GM12878 (cell line): ENCODE results near the gene POLN.

ENCODE experiments used
- EZH2 ChIP-seq: IDR thresholded peaks from 2 replicates; pipeline ENCODE4 v1.6.1; 2012; ENCODE audit warnings: low read depth, mild to moderate bottlenecking, control low read depth, inconsistent platforms, low read length, borderline replicate concordance; ENCODE audit not compliant: control insufficient read depth
- POLR2A ChIP-seq: IDR thresholded peaks from 2 replicates; pipeline ENCODE4 v1.6.1; 2011; ENCODE audit warnings: low read depth, mild to moderate bottlenecking, low read length
- TF ChIP-seq, protein P1 (sequence below), 3 experiments: IDR thresholded peaks in 2 of 3; conservative IDR thresholded peaks in 1 of 3; 2 replicates each; pipeline ENCODE4 v1.5.1; 2011; ENCODE audit warnings: low read depth in 3 of 3, low read length in 3 of 3, mild to moderate bottlenecking in 3 of 3, control low read depth in 2 of 3, moderate library complexity in 2 of 3, inconsistent platforms in 1 of 3, mixed read lengths in 1 of 3; ENCODE audit not compliant: control insufficient read depth in 2 of 3, insufficient read depth in 1 of 3; ENCODE audit errors: extremely low read depth in 1 of 3
- TF ChIP-seq, protein P2 (sequence below): IDR thresholded peaks from 2 replicates; pipeline ENCODE4 v1.6.1; 2011; ENCODE audit warnings: low read depth, low read length, improper control_type of control experiment, borderline replicate concordance

DNA sequence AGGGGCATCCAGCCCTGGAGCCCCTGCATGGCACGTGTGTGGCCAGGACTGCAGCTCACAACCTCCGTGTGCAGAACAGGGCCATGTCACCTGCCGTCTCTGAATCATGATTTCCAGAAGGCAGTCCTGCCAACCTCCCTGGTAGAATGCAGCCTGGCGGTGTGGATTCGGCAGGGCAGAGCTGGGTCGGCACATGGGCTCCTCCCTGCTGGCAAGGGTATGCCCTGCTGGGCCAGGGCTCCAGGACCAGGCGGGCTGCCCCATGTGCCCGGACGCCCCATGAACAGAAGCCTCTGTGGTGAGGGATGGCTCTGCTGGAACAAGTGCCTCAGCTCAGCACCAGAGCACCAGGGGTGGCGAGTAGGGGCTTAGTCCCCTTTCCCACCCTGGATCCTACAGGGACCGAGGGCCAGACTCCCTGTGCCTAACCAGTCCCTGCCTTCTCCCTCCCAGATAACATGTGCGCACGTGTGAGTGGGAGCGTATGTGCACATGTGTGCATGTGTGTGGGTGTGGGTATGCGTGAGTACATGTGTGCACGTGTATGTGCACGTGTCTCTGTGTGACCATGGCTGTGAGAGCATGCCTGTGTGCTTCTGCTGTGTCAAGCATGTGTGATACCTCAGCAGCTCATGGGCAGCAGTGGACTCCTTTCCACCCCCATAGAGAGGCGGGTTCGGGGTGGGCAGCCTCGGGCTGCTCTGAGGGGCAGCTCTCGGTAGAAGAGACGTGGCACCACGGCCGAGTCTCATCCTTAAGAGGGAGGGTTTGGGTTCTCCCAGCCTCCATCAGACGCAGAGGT, 30.3 kb upstream of the POLN start:
- no peak for TF ChIP-seq EZH2
- TF ChIP-seq, protein P1, sequence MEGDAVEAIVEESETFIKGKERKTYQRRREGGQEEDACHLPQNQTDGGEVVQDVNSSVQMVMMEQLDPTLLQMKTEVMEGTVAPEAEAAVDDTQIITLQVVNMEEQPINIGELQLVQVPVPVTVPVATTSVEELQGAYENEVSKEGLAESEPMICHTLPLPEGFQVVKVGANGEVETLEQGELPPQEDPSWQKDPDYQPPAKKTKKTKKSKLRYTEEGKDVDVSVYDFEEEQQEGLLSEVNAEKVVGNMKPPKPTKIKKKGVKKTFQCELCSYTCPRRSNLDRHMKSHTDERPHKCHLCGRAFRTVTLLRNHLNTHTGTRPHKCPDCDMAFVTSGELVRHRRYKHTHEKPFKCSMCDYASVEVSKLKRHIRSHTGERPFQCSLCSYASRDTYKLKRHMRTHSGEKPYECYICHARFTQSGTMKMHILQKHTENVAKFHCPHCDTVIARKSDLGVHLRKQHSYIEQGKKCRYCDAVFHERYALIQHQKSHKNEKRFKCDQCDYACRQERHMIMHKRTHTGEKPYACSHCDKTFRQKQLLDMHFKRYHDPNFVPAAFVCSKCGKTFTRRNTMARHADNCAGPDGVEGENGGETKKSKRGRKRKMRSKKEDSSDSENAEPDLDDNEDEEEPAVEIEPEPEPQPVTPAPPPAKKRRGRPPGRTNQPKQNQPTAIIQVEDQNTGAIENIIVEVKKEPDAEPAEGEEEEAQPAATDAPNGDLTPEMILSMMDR (IDR thresholded peaks at IDR 0.05 in 2 of 3, conservative IDR thresholded peaks at IDR 0.05 in 1 of 3; ENCODE audit: control insufficient read depth in 2 of 3, extremely low read depth in 1 of 3, insufficient read depth in 1 of 3, low read depth in 3 of 3, low read length in 3 of 3): no peak
- TF ChIP-seq, protein P2, sequence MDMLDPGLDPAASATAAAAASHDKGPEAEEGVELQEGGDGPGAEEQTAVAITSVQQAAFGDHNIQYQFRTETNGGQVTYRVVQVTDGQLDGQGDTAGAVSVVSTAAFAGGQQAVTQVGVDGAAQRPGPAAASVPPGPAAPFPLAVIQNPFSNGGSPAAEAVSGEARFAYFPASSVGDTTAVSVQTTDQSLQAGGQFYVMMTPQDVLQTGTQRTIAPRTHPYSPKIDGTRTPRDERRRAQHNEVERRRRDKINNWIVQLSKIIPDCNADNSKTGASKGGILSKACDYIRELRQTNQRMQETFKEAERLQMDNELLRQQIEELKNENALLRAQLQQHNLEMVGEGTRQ: no peak
- TF ChIP-seq POLR2A: no peak
